GM12874 (cell line): ENCODE data around the gene PGAP2.

Source experiments
- CTCF ChIP-seq: IDR thresholded peaks from 2 replicates; pipeline ENCODE4 v1.5.1; 2011; ENCODE audit warnings: low read depth, mild to moderate bottlenecking, control low read depth, low read length, moderate library complexity; ENCODE audit not compliant: insufficient read depth

PGAP2 gene

GRCh38 chr11:3783611-3784010 is 24.7 kb upstream of the PGAP2 start:
- no peak for TF ChIP-seq CTCF

GRCh38 chr11:3786781-3787428 is 21.5 kb upstream of the PGAP2 start:
- no peak for TF ChIP-seq CTCF

- no peak for TF ChIP-seq CTCF
Observed at GRCh38 chr11:3795131-3796001, 13.0 kb upstream of the PGAP2 start.

- no peak for TF ChIP-seq CTCF
Observed at GRCh38 chr11:3796002-3796311, 12.4 kb upstream of the PGAP2 start.

GRCh38 chr11:3796346-3796745 is 12.0 kb upstream of the PGAP2 start:
- TF ChIP-seq CTCF: no peak

GRCh38 chr11:3796801-3797328 is 11.5 kb upstream of the PGAP2 start:
- no peak for TF ChIP-seq CTCF

- TF ChIP-seq CTCF: no peak
Observed at GRCh38 chr11:3797329-3798090, 10.8 kb upstream of the PGAP2 start, which contains the start of gene NUP98. Gene NUP98 (minus strand): TSS chr11:3797554. CDS start chr11:3782117, 15,437 bp downstream.
